NOMO-1 treated with DMSO at 0.1 percent for 48 hours (cell line): ENCODE measurements around the gene ATF5.

Experiments used
- DNase-seq: peaks from one replicate; lab custom pipeline; 2025; ENCODE audit not compliant: unreplicated experiment; lab: John Stamatoyannopoulos, UW

ATF5 gene

DNA sequence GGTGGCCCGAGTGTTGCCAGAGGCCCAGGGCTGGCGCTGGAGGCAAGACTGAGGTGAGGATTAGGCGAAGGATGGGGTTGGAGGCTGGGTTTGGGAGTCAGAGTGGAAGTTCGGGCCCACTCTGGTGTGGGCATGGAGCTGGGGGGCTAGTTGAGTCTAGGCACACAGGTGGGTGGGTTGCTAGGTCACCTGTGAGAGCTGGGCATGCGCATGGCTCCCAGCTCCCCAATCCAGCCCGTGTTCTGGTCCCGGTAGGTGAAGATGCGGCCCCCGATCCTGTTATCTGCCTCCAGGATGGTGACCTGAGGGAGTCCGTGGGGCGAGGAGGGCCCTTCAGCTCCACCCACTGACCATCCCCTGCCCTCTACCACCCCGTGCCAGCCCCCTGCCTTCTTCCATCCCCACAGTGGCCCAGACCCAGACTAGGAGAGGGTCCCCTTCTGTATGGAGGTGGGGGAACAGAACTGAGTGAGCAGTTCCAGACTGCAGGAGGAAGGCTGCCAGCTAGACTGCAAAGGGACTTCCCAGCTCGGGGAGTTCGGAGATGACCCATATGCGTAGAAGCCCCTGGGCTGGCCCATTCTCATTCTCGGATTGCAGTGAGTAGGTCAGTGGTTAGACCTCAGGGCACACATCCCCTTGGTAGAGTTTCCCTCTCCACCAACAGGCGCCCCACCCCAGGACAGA is 34.0 kb upstream of the ATF5 start:
- DNase-seq, result no peak

DNA sequence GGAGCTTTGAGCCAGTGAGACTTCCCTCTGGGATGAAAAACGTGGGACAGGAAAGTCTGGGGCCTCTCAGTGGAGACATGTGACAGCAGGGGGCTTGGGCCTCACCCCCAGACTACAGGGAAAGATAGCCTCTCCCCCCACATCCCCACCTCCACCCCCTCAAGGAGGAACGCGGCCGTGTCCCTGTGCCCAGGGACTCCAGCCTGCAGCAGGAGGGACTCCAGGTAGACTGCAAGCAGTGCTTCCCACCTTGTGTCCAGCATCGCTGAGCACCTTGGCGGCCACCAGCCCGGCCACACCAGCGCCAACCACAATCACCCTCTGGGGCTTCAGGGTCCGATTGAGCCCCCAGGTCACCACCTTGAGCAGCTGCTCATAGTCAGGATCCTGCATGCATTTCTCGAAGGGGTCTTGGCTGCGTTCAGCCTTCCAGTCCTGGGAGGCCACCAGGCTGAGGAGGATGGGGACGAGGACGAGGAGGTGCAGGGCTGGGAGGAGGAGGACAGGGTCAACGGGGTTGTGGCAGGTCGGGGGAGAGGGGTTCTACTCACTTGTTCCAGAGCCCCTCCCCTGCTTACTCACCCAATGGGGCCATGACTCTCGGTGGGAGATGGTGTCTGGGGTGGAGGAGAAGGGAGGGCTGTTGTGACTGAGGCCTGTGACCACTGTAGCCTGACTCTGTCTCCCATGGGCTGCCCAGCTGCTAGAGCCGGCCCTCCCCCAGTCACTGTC is 33.3 kb upstream of the ATF5 start:
- DNase-seq, result no peak

DNA sequence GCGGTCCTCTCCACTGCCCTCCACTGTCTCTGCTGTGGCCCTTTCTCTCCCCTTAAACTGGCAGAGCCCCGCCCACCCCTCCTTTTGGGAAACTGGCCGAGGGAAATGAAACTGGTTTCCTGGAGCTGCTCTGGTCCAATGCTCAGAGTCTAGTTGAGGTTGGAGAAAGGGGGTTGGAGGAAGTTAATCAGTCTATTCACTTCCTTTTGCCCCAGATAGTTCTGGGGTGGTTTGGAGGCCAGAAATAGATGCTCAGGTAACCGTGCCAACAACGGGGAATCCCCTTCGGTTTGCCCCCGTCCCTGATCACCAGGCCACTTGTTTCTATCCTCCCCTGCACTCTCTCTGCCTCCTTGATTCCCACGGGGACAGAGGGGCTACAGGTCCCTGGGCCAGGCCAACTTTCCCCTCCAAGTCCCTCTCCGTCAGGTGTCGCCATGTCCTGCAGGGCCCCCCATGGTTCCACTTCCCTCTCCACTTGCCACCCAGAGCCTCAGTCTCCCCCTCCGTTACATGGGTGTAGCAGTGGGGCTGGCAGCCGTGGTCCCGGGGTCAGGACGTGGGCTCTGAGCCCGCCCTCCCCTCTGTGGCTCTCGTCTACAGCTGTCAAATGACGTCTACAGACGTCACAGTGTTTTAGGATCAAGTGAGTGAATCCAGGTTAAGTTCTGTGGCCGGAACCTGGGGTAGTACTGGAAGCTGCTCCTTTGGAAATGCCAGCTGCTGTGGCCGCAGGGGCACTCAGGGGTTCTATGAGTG is 32.0 kb upstream of the ATF5 start, which contains the start of gene IL4I1:
Gene IL4I1, minus strand, starts transcription at position 25 of the 759 bp plus-strand sequence. CDS start 727 bp downstream, outside the sequence.
- DNase-seq, result peak; percentile 94

DNA sequence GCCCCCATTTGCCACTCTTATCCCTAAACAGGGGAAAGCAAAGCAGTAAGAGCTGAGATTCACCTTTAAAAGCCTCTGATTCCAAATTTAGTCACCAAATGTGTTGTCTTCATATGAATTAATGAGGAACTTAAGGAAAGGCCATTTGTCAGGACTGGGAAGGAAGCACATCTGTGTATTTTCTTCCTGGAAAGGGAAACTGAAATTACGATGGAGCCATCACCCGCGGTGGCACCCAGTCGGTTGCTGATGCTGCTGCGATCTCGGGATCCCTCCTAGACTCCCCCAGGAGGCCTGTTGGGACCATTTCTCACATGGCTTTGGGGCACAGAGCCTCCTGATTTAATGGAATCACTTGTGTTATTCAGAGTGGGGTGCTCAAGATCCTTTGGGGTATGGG is 24.9 kb upstream of the ATF5 start:
- no peak for DNase-seq

DNA sequence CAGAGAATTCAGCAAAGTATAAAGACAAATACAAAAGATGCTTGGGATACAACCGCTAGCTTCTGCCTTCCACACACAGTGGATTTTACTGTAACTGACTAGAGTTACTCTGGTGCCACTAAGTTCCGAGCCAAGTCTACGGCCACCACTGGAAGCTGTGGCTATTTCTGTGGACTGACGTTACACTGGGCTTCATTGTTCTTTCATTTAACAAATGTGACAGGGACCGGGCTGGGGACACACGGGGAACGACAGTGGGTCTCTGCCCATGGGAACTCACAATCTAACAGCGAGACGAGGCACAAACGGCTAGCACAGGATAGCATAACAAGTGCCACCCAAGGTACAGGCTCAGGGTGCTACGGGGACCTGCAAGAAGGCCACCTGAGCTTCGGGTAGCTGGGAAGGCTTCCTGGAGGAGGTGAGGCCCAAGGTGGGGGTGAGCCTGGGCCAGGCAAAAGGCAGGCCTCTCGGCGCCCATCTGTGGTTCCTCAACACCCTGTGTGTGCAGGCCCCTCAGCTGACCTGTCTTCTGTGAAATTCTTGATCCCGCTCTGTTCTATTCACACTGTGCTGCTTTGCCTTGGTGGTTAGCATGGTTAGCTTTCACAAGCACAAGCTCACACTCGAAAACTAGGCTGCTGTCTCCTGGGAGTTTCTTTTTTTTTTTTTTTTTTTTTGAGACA is 22.0 kb upstream of the ATF5 start:
- DNase-seq, result no peak

DNA sequence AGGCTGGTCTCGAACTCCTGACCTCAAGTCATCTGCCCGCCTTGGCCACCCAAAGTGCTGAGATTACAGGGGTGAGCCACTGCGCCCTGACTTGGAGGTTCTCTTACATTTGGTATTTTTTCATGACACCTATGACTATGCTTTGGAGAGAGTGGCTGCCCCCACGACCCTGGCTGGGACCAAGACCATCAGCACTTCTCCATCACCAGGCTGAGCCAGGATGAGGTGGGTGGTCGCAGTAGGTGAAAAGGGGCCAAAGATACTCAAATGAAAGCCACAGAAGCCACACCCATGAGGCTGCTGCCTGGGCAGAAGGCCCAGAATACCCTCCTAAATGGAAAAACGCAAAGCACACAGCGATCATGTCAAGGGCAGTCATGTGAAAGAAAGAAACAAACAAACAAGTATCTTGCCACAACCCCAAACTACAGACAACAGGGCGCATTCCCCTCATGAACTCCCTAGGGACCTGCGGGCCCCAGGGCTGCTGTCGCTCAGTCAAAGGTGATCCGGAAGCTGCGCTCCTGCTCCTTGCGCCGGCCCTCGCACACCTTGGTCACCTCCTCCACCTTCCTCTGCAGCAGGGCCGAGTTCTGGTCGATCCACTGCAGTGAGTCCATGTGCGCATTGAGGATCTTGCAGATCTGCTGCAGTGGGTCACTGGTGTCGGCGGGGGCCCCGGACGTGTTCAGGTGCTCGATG is 21.1 kb upstream of the ATF5 start:
- no peak for DNase-seq

DNA sequence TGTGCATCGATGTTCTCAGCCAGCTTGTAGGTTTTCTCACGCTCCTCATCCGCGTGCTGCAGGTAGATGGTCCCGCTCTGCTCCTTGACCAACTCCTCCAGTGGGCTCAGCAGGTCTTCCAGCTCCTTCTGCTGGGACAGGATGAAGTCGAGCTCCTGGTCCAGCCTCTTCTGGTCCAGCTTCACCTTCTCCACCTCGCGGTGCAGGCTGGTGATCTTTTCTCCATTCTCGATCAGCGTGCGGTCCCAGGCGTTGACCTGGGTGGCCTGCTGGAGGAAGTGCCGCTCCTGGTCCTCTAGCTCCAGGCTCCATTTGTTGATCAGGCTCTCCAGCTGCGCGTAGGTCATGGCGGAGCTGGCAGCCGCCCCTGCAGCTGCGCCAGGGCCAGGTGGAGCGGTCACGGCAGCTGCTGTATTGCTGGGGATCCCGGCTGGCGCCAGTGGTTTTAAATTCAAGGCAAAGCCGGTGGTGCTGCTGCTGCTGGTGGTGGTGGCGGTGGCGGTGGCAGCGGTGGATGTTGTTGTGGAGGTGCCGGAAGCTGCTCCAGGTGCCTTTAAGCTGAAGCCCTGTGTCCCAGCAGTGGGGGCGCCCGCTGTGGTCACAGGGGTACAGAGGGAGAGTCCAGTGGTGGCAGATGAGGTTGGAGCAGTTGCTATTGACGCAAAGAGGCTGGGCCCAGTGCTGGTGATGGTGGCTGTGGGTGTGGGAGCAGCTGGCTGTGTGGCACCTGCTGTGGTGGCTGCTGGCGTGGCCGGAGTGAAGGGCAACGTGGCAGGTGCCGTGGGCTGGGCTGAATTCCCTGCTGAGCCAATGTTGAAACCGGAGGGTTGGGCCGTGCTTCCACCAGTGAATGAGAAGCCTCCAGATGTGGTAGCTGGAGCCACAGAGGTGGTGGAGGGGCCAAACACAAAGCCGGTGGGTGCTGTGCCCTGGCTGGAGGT is 20.3 kb upstream of the ATF5 start:
- DNase-seq, result no peak

DNA sequence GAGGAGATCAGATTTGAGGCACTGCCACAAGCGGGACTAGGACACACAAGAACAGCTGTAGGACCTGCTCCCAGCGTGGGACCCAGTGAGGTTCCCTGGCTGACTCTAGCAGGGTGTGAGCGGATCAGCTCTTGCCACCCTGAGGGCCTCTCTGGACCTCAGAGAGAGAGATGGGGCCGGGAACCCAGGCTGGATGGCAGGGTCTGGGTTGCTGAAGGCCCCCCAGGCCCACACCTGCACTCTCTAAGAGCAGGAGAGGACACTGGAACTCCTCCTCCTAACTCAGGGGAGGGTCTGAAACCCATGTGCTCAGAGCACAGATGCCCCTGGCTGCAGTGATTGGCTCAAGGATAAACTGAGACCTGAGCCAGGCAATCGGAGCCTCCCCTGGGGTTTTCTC is 18.8 kb upstream of the ATF5 start:
- no peak for DNase-seq

DNA sequence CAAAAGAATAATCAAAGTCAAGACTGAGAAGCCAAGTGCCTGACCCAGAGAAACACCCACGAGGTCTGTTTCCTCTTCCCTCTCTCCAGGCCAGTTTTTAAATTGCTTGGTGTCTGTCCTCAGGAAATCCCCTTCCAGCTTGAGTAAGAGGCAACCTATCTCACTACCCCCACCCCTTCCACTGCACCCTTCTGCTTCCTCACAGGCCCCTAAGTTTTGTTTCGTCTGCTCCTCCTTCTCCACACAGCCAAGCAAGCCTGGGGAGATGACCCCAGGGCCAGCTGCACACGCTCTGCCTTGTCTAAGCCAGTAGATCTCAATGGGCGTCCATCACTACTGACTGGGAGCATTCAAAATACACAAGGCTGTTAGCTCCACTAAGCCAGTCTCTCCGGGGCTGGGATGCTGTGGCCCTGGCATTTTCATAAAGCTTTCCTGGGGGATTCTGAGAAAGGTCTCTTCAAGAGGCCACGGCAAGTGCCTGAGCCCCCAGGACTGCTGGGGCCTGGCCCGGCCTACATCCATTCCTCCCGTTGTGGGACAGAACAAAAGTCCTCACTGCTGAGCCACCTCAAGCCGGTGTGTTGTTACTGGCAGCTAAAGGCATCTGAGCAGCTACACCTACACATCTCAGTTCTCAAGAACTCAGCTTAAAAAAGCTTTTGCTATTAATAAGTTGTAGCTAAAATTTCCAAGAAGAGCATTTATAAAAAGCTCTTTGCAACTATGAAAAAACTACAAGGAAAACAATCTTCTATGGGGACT is 17.4 kb upstream of the ATF5 start:
- DNase-seq, result peak; percentile 32

DNA sequence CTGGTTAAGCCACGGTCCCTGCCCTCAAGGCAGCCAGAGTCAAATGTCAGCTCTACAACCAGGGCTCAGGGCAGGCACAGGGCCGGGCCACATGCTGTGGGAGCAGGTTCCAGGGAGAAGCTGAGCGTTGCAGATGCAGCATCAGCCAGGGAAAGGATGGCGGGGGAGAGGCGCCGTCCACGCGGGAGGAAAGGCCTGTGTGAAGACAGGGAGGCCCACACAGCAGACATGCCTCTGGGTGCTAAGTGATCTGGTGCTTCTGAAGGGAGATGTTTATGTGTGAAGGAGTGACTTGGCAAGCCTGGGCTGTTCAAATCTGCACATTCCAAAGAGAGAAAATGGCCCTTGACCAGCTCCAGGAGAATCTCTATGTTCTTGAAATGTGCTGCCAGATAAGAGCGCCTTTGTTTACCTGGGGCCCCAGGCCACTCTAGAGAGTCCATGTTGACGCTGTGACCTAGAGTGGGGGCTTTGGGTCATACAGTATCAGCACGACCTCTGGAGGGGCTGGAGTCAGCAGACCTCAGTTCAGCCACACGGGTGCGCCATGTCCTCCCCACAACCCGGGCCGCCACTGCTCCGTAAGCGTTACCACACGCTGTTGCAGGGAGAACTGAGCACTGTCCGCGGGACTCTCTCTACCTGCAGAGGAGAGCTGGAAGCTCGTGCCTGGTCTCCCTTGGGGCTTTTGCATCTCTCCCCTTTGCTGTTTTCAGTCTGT is 15.9 kb upstream of the ATF5 start:
- no peak for DNase-seq

DNA sequence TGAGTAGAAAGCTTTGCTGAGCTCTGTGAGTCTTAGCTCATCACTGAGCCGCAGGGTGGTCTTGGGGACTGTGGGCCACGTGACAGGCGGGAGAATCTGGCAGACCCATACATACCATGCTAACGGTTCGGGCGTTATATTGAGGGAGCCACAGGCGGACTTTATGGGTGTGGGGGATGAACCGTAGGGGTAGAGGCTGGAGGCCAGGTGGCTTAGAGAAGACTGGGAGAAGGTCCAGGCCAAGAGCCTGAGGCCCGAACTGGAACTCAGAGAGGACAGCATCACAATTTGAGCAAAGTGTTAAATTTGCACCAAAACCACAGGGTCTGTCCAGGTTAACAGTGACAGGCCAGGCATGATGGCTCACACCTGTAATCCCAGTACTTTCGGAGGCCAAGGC is 15.3 kb upstream of the ATF5 start:
- DNase-seq, result no peak

DNA sequence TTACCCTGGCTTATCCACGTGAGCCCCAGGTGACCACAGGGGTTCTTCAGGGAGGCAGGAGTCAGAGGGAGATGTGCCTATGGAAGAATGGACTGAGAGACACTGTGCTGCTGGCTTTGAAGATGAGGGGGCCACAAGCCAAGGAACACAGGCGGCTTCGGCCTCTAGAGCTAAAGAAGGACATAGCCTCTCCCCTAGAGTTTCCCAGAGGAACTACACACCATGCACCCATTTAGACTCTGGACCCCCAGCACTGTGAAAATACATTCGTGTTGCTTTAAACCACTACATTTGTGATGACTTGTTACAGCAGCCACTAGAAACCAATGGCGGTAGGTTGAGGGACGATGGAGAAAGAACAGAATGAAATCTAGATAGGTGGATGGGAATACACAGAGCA is 13.7 kb upstream of the ATF5 start:
- no peak for DNase-seq

DNA sequence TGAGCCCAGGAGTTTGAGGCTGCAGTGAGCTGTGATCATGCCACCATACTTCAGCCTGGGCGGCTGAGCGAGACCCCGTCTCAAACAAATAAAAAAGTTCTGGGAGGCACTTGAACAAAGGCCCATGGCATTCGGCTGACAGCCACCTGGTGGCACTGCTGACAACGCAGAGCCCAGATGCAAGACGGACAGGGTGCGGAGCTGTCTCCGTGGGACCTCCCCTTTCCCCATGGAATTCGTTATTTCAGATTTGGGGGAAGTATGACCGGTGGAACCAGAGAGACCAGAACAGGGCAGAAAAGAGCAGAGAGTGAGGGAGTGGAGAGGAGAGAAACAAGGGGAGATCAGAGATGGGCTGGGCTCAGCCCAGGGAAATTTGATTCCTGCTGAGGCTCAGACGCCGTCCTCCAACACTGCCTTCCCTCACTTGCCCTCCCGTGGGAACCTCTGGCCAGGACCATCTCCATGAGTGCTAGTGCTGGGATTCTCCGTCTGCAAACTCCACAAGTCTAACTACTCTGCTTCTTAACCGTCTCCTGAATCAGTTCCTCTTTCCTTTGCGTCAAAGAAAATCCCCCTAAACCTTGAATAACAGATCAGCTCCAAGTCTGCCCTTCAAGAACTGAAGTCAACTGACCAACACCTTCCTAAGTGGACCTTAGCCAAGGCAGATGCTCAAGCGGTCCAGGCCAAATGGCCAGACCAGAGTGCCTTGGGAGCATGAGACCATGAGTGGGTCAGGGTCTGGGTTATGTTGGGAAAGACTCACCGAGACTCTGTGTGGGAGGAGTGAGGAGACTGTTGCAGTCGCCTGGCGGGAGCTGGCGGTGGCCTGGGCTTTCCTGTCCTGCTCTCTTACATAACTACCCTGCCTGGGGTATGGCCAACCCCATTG is 11.9 kb upstream of the ATF5 start:
- DNase-seq, result peak; percentile 66

DNA sequence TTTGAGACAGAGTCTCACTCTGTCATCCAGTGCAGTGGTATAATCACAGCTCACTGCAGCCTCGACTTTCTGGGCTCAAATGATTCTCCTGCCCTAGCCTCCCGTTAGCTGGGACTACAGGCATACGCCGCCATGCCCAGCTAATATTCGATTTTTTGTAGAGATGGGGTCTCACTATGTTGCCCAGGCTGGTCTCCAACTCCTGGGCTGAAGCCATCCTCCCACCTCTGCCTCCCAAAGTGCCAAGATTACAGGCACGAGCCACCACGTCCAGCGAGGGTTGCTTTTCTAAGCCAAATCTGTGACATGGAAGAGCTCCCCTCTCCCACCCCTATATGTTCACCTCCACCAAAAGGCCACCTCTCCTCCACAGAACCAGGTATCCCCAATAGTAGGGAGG is 10.9 kb upstream of the ATF5 start:
- no peak for DNase-seq

DNA sequence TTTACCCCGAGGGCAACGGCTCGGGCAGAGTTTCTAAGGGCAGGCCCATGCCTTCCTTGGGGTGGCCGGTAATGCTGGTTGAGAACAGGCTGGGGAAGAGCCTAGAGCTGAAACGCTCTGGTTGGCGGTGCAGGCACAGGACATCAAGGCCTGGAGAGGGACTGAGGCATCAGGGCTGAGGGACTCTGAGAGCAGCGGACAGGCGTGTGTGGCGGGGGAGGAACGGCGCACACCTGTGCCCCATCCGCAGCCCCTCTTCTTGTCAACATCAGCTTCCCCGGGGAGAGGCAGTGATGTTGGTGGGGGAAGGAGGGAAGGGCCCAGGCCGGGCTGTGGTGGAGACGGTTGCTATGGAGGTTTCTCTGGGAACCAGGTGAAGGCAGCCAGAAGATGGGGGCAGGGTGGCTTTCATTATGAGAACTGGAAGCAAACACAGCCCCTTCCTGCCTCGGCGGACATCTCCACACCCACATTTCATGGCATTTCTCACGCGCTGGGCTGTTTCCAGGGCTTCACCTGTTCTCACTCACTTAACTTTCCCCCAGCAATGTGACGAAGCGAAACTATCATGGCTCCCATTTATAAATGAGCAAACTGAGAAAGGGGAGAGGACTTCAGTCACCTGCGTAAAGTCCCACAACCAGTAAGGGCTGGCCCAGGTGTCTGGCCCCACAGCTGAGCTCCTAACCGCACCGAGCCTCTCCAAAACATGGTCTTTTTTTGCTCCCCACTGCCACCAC is 8.2 kb upstream of the ATF5 start:
- no peak for DNase-seq
